Neural cell (in vitro differentiated cells): ENCODE data around the gene FRMD4A.

Experiments used
- EP300 ChIP-seq: fragments of 450-650 bp; conservative IDR thresholded peaks from 2 replicates; pipeline ENCODE4 v1.6.1; 2014; ENCODE audit warnings: antibody characterized with exemption, mild to moderate bottlenecking, moderate library complexity; ENCODE audit not compliant: poor library complexity, severe bottlenecking
- EZH2 ChIP-seq: fragments of 200-600, 300-800 bp; shearing (Covaris generic), sonication (generic); IDR thresholded peaks from 2 replicates; pipeline ENCODE4 v1.6.1; 2014; ENCODE audit warnings: antibody characterized with exemption, low read length, borderline replicate concordance, mild to moderate bottlenecking; ENCODE audit not compliant: insufficient read depth, poor library complexity, severe bottlenecking
- MXI1 ChIP-seq: fragments of 450-650 bp; conservative IDR thresholded peaks from 2 replicates; pipeline ENCODE4 v1.6.1; 2014; ENCODE audit warnings: antibody characterized with exemption, mild to moderate bottlenecking; ENCODE audit not compliant: poor library complexity, severe bottlenecking
- POLR2AphosphoS5 ChIP-seq: IDR thresholded peaks from 2 replicates; pipeline ENCODE4 v1.6.1; 2012
- RAD21 ChIP-seq: fragments of 450-650 bp; conservative IDR thresholded peaks from 2 replicates; pipeline ENCODE4 v1.6.1; 2014; ENCODE audit warnings: antibody characterized with exemption, mild to moderate bottlenecking, moderate library complexity
- SMC3 ChIP-seq: fragments of 450-650 bp; conservative IDR thresholded peaks from 2 replicates; pipeline ENCODE4 v1.6.1; 2014; ENCODE audit warnings: antibody characterized with exemption, mild to moderate bottlenecking, moderate library complexity; ENCODE audit not compliant: poor library complexity
- TAF1 ChIP-seq: IDR thresholded peaks from 2 replicates; pipeline ENCODE4 v1.6.1; 2012; ENCODE audit warnings: low read depth
- TF ChIP-seq, protein P1 (sequence below): fragments of 450-650 bp; IDR thresholded peaks from 2 replicates; pipeline ENCODE4 v1.5.1; 2014; ENCODE audit warnings: antibody characterized with exemption, mild to moderate bottlenecking, moderate library complexity; ENCODE audit not compliant: poor library complexity, severe bottlenecking
- TF ChIP-seq, protein P2 (sequence below): IDR thresholded peaks from 2 replicates; pipeline ENCODE4 v1.6.1; 2012; ENCODE audit warnings: borderline replicate concordance

DNA sequence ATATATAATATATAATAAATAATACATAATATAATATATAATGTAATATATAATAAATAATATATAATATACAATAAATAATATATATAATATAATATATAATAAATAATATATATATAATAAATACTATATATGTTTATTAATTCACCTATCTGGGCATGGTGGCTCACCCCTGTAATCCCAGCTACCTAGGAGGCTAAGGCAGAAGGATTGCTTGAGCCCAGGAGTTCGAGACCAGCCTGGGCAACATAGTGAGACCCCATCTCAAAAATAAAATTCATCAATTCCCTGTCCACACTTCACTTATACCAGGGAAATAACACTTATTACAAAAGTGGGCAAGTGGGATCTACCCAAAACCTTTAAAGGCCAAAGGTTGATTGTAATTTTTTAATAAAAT lies 462.9 kb downstream of the FRMD4A start:
- no peak for TF ChIP-seq EZH2
- no peak for TF ChIP-seq TAF1
- TF ChIP-seq, protein P1, sequence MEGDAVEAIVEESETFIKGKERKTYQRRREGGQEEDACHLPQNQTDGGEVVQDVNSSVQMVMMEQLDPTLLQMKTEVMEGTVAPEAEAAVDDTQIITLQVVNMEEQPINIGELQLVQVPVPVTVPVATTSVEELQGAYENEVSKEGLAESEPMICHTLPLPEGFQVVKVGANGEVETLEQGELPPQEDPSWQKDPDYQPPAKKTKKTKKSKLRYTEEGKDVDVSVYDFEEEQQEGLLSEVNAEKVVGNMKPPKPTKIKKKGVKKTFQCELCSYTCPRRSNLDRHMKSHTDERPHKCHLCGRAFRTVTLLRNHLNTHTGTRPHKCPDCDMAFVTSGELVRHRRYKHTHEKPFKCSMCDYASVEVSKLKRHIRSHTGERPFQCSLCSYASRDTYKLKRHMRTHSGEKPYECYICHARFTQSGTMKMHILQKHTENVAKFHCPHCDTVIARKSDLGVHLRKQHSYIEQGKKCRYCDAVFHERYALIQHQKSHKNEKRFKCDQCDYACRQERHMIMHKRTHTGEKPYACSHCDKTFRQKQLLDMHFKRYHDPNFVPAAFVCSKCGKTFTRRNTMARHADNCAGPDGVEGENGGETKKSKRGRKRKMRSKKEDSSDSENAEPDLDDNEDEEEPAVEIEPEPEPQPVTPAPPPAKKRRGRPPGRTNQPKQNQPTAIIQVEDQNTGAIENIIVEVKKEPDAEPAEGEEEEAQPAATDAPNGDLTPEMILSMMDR: no peak
- TF ChIP-seq EP300: no peak
- no peak for TF ChIP-seq RAD21
- TF ChIP-seq, protein P2, sequence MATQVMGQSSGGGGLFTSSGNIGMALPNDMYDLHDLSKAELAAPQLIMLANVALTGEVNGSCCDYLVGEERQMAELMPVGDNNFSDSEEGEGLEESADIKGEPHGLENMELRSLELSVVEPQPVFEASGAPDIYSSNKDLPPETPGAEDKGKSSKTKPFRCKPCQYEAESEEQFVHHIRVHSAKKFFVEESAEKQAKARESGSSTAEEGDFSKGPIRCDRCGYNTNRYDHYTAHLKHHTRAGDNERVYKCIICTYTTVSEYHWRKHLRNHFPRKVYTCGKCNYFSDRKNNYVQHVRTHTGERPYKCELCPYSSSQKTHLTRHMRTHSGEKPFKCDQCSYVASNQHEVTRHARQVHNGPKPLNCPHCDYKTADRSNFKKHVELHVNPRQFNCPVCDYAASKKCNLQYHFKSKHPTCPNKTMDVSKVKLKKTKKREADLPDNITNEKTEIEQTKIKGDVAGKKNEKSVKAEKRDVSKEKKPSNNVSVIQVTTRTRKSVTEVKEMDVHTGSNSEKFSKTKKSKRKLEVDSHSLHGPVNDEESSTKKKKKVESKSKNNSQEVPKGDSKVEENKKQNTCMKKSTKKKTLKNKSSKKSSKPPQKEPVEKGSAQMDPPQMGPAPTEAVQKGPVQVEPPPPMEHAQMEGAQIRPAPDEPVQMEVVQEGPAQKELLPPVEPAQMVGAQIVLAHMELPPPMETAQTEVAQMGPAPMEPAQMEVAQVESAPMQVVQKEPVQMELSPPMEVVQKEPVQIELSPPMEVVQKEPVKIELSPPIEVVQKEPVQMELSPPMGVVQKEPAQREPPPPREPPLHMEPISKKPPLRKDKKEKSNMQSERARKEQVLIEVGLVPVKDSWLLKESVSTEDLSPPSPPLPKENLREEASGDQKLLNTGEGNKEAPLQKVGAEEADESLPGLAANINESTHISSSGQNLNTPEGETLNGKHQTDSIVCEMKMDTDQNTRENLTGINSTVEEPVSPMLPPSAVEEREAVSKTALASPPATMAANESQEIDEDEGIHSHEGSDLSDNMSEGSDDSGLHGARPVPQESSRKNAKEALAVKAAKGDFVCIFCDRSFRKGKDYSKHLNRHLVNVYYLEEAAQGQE: no peak
- no peak for TF ChIP-seq POLR2AphosphoS5
- TF ChIP-seq MXI1: no peak
- TF ChIP-seq SMC3: no peak
